ENCODE measurements around the gene SORCS2. TPM values are rescaled to one million over a fixed set of nuclear protein-coding genes. Genes with fewer than 3 reads are reported as not detected.

Gene SORCS2
- total RNA-seq, 1 experiment from 2014 or later: 0.15 TPM

GRCh38 chr4:7294176-7294756 is 101.9 kb downstream of the SORCS2 start:
- CTCF ChIA-PET: interaction anchor here (0.7 kb wide), 1 partner anchor 51 kb away, joined by 8 read pairs; no protein-coding TSS in a partner anchor

More at GRCh38 chr4:7294176-7294756, 101.9 kb downstream of the SORCS2 start:
- POLR2A ChIA-PET: no interaction called here
- H3K4me3 ChIP-seq (ENCODE audit: low read depth in 2 of 2, low read length in 2 of 2): no peak overlapping the region
- no peaks in the 10 kb centered on the region for H3K9me3 ChIP-seq (ENCODE audit: control insufficient read depth, insufficient read depth, low read depth, low read length)
- no peak overlapping the region for H3K27ac ChIP-seq (ENCODE audit: low read length)
- DNase-seq (ENCODE audit: low read depth, low spot score) (no peak), ATAC-seq (0 out of 2 replicates have a peak, but pooled peaks have one; percentile 36)
- intact Hi-C loops (cut with micrococcal nuclease; ENCODE audit: unreplicated experiment): loop anchor here (10.0 kb wide), 1 partner anchor 189 kb away; no protein-coding TSS in a partner anchor
- no peaks in the 10 kb centered on the region for H3K27me3 ChIP-seq (ENCODE audit: control insufficient read depth, insufficient read depth, low read length)
- TF ChIP-seq POLR2AphosphoS5 (IDR thresholded peaks at IDR 0.05; ENCODE audit: low read depth, low read length): no peak
- no peak for TF ChIP-seq SIN3A (IDR thresholded peaks at IDR 0.05; ENCODE audit: borderline replicate concordance, insufficient read depth, low read depth, low read length)
- TF ChIP-seq TCF7L2 (IDR thresholded peaks at IDR 0.05; ENCODE audit: low read depth, low read length): no peak
- TF ChIP-seq CTCF (IDR thresholded peaks at IDR 0.05): no peak
- no peak for TF ChIP-seq REST (IDR thresholded peaks at IDR 0.05; ENCODE audit: insufficient read depth in 1 of 2, low read depth in 2 of 2, low read length in 1 of 2)
- H3K36me3 ChIP-seq (ENCODE audit: control insufficient read depth, insufficient read depth, low read length): no peaks in the 10 kb centered on the region
- in situ Hi-C loops (cut with HindIII; ENCODE audit: low pct_unique_long_range_greater_than_20kb, low sequenced_read_pairs): no loop called here
- no TSS peak for BruUV-seq (replicated peaks)
- peaks cover 3% of the 10 kb centered on the region; the same call in 1 of the 2 replicates for H3K4me1 ChIP-seq (ENCODE audit: control insufficient read depth, insufficient read depth, low read length)

All from Panc1 (cell line).